A673 (cell line): ENCODE results near the gene RAP1GAP.

Experiments used
- CTCF ChIP-seq: fragments of 300-800, 200-600 bp; sonication (generic); conservative IDR thresholded peaks from 2 replicates; pipeline ENCODE4 v1.5.1; 2017; ENCODE audit warnings: low read depth, mild to moderate bottlenecking, antibody characterized with exemption, low read length, moderate library complexity, mixed read lengths
- EZH2 ChIP-seq: fragments of 200-600 bp; sonication (generic); IDR thresholded peaks from 2 replicates; pipeline ENCODE4 v1.6.1; 2017; ENCODE audit warnings: borderline replicate concordance, low read depth, mild to moderate bottlenecking, mixed read lengths, antibody characterized with exemption, low read length; ENCODE audit not compliant: poor library complexity, severe bottlenecking

DNA sequence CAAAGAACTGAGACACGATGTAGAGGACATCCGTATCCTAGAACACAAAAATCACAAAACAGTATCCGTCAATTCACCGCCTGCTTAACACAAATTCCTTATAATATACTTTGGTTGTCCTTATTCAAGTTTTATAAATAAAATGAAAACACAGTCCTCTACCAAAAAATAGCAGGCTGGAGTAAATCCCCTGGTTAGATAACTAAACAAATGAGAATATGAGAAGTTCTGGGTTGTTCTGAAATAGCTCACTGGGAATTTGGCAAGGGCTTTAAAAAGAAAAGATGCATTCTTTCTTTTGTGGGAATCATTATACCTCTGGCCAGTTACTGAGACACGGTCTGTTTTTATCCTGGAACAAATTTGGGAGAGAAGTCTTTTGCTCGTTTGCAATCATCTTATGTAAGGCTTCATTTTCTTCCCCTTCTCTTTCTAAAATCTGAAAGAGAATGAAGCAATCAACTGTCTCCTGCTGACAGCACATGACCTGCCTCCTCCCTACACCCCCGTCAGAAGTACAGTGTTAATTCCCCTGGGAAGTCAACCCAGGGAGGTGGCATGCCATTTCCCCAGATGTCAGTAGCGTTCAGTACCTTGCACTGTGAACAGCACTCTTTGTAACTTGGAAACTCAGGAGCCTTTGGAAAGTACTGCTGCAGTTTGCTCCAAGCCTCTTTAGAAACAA lies 37.1 kb upstream of the RAP1GAP start:
- no peak for TF ChIP-seq CTCF
- no peak for TF ChIP-seq EZH2
